SK-N-SH treated with all-trans-retinoic acid at 6 μM for 48 hours (cell line): ENCODE results near the gene PLXND1.

ENCODE experiments used
- ATAC-seq: fragments of 200-7000 bp; cut with Tn5 transposase; 3 replicates; pipeline ENCODE4 v1.9.1; 2020; ENCODE audit warnings: mild to moderate bottlenecking, moderate library complexity
- BACH2 ChIP-seq: fragments of 250-450 bp; sonication (Bioruptor Pico); IDR thresholded peaks from 2 replicates; pipeline ENCODE4 v1.9.0; 2021; ENCODE audit warnings: mild to moderate bottlenecking, borderline replicate concordance
- CREB5 ChIP-seq: fragments of 250-450 bp; sonication (Bioruptor Pico); IDR thresholded peaks from 2 replicates; pipeline ENCODE4 v1.5.1; 2020; ENCODE audit warnings: low read depth, mild to moderate bottlenecking, moderate library complexity
- CSDC2 ChIP-seq: fragments of 250-450 bp; sonication (Bioruptor Pico); IDR thresholded peaks from 2 replicates; pipeline ENCODE4 v1.5.0; 2020; ENCODE audit warnings: mild to moderate bottlenecking, moderate library complexity
- CSRNP3 ChIP-seq: fragments of 250-450 bp; sonication (Bioruptor Pico); IDR thresholded peaks from 2 replicates; pipeline ENCODE4 v1.5.1; 2021; ENCODE audit warnings: mild to moderate bottlenecking, moderate library complexity
- ESRRG ChIP-seq: fragments of 250-450 bp; sonication (Bioruptor Pico); IDR thresholded peaks from 2 replicates; pipeline ENCODE4 v1.6.1; 2021; ENCODE audit warnings: mild to moderate bottlenecking
- GLIS3 ChIP-seq: fragments of 250-450 bp; sonication (Bioruptor Pico); IDR thresholded peaks from 2 replicates; pipeline ENCODE4 v1.5.0; 2020; ENCODE audit warnings: mild to moderate bottlenecking, moderate library complexity
- ISL1 ChIP-seq: fragments of 250-450 bp; sonication (Bioruptor Pico); IDR thresholded peaks from 2 replicates; pipeline ENCODE4 v2.1.2; 2022; ENCODE audit warnings: mild to moderate bottlenecking, moderate library complexity
- OSR1 ChIP-seq: fragments of 250-450 bp; sonication (Bioruptor Pico); IDR thresholded peaks from 2 replicates; pipeline ENCODE4 v1.8.0; 2022; ENCODE audit warnings: moderate library complexity, mild to moderate bottlenecking, inconsistent platforms
- PATZ1 ChIP-seq: fragments of 250-450 bp; sonication (Bioruptor Pico); IDR thresholded peaks from 2 replicates; pipeline ENCODE4 v1.8.0; 2020; ENCODE audit warnings: mild to moderate bottlenecking, moderate library complexity, borderline replicate concordance
- POU6F1 ChIP-seq: fragments of 250-450 bp; sonication (Bioruptor Pico); IDR thresholded peaks from 2 replicates; pipeline ENCODE4 v1.8.0; 2021; ENCODE audit warnings: low read depth, mild to moderate bottlenecking, moderate library complexity, borderline replicate concordance
- PPARA ChIP-seq: fragments of 250-450 bp; sonication (Bioruptor Pico); IDR thresholded peaks from 2 replicates; pipeline ENCODE4 v1.5.0; 2020; ENCODE audit warnings: mild to moderate bottlenecking, borderline replicate concordance
- RARB ChIP-seq: fragments of 250-450 bp; sonication (Bioruptor Pico); IDR thresholded peaks from 2 replicates; pipeline ENCODE4 v1.8.0; 2021; ENCODE audit warnings: mild to moderate bottlenecking, moderate library complexity
- TCF4 ChIP-seq: fragments of 250-450 bp; sonication (Bioruptor Pico); IDR thresholded peaks from 2 replicates; pipeline ENCODE4 v1.8.0; 2021; ENCODE audit warnings: mild to moderate bottlenecking, moderate library complexity, borderline replicate concordance
- TOX ChIP-seq: fragments of 250-450 bp; sonication (Bioruptor Pico); IDR thresholded peaks from 2 replicates; pipeline ENCODE4 v1.8.0; 2021; ENCODE audit warnings: mild to moderate bottlenecking, moderate library complexity, borderline replicate concordance
- TSHZ2 ChIP-seq: fragments of 250-450 bp; sonication (Bioruptor Pico); IDR thresholded peaks from 2 replicates; pipeline ENCODE4 v1.5.0; 2020; ENCODE audit warnings: mild to moderate bottlenecking, moderate library complexity
- ZC3H10 ChIP-seq: fragments of 250-450 bp; sonication (Bioruptor Pico); IDR thresholded peaks from 2 replicates; pipeline ENCODE4 v1.5.1; 2021; ENCODE audit warnings: mild to moderate bottlenecking, moderate library complexity
- ZFP3 ChIP-seq: fragments of 250-450 bp; sonication (Bioruptor Pico); IDR thresholded peaks from 2 replicates; pipeline ENCODE4 v1.5.0; 2020; ENCODE audit warnings: mild to moderate bottlenecking, moderate library complexity
- ZNF565 ChIP-seq: fragments of 450-650 bp; formaldehyde crosslinking; conservative IDR thresholded peaks from 2 replicates; pipeline ENCODE4 v1.5.0; 2020; ENCODE audit warnings: low read depth, mild to moderate bottlenecking, moderate library complexity
- ZNF70 ChIP-seq: fragments of 450-650 bp; formaldehyde crosslinking; IDR thresholded peaks from 2 replicates; pipeline ENCODE4 v1.5.0; 2020; ENCODE audit warnings: mild to moderate bottlenecking, moderate library complexity
- ZNF8 ChIP-seq: fragments of 450-650 bp; formaldehyde crosslinking; IDR thresholded peaks from 2 replicates; pipeline ENCODE4 v1.5.0; 2020; ENCODE audit warnings: mild to moderate bottlenecking, moderate library complexity

Gene PLXND1

GRCh38 chr3:129553171-129553570 is 53.3 kb downstream of the PLXND1 start:
- ATAC-seq, result no peak
- TF ChIP-seq TCF4 (CRISPR knock-in tag) (no peak), TSHZ2 (no peak), ESRRG (no peak), OSR1 (CRISPR knock-in tag) (no peak), PPARA (CRISPR knock-in tag) (no peak), RARB (no peak), TOX (CRISPR knock-in tag) (no peak), ISL1 (CRISPR knock-in tag) (no peak), CSDC2 (CRISPR knock-in tag) (no peak), ZNF70 (CRISPR knock-in tag) (no peak), ZFP3 (no peak), ZC3H10 (CRISPR knock-in tag) (no peak), ZNF8 (CRISPR knock-in tag) (no peak), BACH2 (CRISPR knock-in tag) (no peak), PATZ1 (CRISPR knock-in tag) (no peak), GLIS3 (CRISPR knock-in tag) (no peak)

DNA sequence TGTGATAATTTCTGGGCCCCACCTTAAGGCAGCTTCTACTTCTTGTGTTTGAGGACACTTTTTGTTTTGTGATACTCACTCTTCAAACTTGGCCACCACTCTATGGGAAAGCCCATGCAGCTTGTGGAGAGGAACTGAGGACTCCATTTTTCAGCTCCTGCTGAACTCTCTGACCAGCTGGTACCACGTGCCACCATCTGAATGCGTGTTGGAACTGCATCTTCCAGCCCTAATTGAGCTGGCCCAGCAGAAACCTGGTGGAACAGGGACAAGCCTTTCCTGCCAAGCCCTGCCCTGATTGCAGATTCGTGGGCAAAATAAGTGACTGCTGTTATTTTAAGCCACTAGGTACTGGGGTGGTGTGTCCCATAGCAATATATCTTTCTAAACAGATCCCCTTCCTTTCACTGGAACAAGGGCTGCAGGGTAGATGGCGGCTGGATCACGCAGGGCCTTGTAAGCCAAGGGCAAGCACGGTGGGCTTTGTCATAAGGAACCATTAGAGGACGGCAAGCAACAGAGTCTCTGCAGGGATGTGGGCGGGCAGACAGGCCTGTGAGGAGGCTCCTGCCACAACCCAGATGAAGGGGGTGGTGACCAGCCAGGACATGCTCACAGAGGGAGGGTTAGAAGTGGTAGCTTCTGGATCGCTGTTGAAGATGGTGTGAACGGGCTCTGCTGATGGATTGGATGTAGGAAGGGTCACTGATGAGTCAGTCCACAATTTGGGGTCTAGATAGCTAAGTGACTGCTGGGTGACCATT is 54.0 kb downstream of the PLXND1 start:
- TF ChIP-seq POU6F1 (CRISPR knock-in tag) (no peak), ZFP3 (no peak), ZNF8 (CRISPR knock-in tag) (no peak), TOX (CRISPR knock-in tag) (no peak), ZNF565 (CRISPR knock-in tag) (no peak), ESRRG (no peak), BACH2 (CRISPR knock-in tag) (no peak), ZNF70 (CRISPR knock-in tag) (no peak), ZC3H10 (CRISPR knock-in tag) (no peak), CSDC2 (CRISPR knock-in tag) (no peak), TCF4 (CRISPR knock-in tag) (no peak), PATZ1 (CRISPR knock-in tag) (no peak), CSRNP3 (CRISPR knock-in tag) (no peak), PPARA (CRISPR knock-in tag) (no peak), CREB5 (CRISPR knock-in tag) (no peak)
- ATAC-seq, result no peak; the same call in 2 of the 3 replicates
